ENCODE results near the gene CDK11A.
"Not testable (repeated sequence)": the region's sequence is repeated elsewhere in the genome, so short reads cannot be mapped to it uniquely, and the experiment has no call there.

CDK11A gene

DNA sequence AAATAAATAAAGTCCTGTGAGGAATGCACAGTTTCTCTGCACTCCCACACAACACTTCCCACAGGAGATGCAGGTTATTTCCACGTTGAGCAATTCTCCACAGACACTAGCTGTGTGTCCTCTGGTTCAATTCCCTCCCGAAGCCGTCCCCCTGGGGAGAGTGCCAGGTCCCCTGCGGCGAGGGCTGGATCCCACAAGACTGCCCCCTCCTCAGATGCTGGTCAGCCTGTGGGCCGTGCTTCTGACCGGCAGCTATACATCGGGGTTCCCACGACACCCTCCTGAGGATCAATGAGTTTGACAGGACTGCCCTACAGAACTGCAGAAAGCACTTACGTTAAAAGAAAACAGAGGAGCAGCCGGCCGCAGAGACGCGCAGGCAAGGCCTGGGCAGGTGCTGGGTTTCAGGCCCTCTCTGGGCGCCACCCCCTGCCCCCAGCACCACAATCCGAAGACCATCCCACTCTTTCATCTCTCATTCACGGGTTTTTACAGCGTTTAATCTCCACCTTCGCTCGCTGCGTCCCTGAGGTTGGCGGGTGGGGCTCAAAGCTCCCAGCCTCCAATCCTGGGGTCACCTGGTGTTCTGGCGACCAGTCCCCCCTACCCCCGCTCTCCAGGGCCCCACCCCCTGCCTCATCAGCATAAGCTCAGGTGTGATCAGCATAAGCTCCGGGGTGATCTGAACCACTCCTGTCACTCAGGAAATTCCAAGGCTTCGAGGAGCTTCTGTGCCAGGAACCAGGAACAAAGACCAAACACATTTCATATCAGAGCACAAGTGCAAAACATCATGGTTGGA, 40.9 kb downstream of the CDK11A start:
- no peak for DNase-seq (ENCODE audit: low spot score)

DNA sequence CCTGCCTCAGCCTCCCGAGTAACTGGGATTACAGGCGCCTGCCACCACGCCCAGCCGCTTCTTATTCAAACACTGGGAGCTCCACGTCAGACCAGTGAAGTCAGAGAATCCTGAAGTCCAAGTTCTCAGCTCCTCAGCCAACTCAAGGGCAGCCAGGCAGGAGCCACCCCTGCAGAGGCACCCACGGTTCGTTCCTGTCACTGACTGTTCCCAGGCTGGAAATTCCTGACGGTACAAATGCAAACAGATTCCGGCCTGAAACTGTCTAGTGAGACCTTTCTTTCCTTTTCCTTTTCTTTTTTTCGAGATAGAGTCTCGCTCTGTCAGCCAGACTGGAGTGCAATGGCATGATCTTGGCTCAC, 43.3 kb downstream of the CDK11A start:
- no peak for DNase-seq (ENCODE audit: low spot score)

DNA sequence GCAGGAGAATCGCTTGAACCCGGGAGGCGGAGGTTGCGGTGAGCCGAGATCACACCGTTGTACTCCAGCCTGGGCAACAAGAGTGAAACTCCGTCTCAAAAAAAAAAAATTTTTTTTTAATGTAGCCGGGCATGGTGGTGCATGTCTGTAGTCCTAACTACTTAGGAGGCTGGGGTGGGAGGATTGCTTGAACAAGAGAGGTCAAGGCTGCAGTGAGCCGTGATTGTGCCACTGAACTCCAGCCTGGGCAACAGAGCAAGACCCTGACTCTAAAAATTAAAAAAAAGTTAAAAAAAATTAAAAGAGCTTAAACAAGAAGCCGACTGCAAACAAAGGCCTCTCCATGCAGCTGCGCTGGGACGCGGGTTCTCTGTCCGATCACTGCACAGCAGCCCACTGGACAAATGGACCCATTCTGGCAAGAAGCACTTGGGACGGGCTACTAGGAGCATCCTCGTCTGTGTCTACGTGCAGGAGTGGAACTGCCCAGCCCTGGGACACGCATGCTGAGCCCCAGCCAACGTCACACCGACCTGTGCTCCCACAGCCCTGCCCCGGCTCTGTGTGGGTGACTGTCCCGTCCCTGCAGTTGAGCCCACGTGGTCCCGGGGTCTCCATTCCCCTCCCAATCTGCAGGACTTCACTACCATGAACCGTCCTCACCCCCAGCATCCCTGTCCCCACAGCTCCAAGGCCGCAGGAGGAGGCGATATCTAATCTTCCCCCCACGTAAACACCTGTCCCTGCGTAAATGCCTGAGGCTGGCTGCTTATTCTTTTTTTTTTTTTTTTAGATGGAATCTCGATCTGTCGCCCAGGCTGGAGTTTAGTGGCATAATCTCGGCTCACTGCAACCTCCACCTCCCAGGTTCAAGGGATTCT, 43.9 kb downstream of the CDK11A start:
- no peak for DNase-seq (ENCODE audit: low spot score)

DNA sequence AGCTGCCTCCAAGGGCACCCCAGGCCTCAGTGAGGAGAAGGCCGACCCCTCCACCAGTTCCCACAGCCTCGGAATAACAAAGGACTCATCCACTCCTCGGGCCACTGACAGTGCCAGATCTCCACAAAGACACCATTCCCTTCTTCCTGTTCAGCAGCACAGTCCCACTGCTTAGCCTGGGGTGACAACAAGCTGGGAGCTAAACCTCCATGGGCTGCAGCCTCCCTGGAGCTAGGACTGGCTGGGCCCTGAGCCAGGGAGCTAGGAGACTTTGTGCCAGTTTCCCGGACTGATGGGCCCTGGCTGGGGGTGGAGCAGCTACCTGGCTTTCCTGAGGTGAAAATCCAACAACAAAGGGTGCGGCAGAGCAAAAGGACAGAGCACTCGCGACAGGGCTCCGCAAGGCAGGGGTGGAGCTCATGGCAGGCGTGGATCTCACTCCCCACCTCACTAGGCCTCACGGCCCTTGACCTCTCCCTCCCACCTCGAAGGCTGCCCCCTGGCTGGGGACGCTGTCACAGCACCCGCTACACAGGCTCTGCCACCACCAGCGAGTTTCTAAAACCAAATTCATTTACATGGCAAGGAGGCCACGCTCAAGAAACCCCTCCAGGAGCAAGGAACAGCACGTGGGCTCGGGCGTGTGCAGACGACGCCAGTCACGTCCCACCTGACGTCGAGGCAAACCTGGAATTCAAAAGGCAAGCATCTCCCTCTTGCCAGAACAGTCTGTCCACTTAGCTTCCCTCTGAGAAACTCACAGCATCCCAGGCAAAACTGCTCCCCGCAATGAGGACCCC, 45.4 kb downstream of the CDK11A start:
- DNase-seq (ENCODE audit: low spot score): no peak

DNA sequence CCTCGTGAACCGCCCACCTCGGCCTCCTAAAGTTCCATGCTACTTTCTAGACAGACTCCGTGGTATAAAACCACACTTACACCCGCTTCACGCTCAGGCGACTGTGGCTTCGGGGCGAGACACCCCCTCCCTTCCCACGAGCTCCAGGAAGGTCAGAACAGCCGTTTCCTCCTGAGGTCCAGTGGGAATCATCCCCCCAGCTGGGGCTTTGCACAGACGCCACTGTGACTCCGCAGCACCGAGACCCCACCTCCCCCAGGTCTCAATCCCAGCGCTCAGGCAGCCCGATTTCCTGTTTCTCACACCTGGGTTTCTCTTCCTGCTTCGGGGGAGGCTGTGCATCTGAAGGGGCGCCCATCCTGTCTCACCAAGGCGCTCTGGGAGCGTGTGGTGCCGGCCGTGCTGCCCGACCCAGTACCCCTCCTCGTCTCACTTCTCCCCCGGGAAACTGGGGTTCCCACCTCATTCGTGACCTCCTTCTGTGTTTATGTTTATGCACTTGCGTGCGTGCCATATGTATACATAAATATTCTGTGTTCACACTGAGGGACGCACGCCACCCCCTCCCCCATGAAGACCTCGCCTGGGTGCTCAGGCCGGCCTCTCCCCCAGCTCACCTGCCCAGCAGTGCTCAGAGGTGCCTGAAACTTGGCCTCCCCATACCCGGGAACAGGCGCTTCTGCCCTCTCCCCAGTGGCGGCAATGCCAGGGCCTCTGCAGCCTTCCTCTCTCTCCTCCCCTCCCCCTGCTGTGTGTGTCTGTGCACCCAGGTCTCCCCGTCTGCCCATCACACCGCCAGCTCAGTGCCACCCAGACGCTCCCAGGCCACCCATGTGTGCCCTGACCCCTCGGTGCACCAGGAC, 46.2 kb downstream of the CDK11A start:
- no peak for DNase-seq (ENCODE audit: low spot score)

DNA sequence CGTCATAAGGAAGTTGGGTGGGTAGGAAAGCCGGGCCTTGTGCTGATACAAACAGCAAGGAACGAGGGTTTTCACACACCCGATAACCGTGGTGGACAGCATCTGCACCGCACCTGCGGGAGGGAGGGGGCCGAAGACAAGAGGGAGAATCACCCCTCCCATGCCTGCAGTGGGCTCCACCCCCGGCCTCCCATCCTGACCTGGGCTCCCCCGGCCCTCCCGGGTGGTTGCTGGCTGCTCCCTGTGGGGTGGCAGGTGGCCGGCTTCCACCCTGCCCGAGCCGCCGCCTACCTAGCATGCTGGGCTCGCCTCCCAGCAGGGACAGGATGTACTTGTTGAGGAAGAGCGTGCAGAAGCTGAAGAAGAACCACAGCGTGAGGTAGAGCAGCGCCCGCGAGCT, 48.1 kb downstream of the CDK11A start:
- not testable (repeated sequence) for DNase-seq (ENCODE audit: low spot score)

DNA sequence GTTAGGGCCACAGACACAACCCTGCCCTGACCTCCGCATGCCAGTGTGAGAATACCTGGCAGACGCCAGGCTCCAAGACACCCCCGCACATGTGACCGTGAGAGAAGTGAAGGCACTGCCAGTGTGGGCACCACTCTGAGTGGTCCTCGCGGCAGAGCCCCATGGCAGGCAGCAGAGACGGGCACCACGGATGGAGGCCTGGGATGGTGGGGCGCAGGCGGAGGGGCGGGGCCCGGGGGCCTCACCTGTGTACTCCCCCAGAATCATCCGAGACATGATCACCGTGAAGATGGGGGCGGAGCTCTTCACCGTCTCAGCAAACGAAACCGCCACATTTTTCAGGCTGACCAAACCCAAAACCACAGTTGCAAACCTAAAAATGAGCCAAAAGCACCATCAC, 48.9 kb downstream of the CDK11A start:
- not testable (repeated sequence) for DNase-seq (ENCODE audit: low spot score)

DNA sequence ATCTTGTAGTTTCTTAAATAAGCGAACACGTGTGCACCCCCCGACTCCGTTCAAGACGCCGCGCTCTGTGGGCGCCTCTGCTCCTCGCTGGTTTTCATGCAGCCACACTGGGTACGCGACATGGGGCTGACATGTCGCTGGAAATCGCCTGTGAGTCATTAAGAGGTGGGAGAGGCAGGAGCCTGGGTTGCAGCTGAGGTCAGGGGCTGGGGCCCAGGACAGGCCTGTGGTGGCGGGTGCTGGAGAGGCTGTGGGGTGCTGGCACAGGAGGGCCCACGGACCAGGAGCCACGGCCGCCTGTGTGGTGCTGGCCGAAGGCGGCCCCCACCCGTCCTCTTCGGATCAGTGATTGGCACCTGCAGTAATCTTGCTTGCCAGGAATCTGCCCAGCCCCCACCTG, 49.4 kb downstream of the CDK11A start:
- not testable (repeated sequence) for DNase-seq (ENCODE audit: low spot score)

DNA sequence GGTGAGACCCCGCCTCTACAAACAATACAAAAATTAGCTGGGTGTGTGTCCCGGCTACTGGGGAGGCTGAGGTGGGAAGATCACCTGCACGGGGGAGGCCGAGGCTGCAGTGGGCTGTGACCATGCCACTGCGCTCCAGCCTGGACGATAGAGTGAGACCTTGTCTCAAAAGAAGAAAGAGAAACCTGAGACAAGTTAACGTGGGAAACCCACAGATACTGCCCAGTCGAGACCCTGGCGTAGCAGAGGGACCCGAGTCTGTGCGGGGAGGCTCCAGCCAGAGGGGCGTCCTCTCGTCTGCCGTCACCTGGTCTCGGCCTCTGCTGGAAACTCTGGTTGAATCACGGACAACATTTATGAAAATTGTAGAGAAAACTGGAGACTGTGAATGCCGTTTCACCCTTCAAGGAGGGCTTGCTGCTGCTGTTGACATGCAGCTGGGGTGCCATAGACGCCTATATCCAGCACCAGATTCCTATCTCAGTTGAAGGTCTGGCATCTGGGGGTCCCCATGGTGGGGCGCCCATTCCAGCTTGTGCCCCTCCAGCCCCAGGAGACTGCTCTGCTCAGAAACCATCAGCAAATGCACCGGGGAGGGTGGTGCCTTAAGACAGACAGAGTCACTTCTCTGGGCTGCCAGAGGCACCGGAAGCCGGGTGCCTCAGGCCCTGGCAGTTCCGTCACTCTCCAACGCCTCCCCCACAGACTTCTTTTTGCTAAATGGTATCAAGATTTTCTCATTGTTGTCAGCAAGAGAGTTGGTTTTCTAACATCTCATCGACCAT, 51.8 kb downstream of the CDK11A start:
- no peak for DNase-seq (ENCODE audit: low spot score)

DNA sequence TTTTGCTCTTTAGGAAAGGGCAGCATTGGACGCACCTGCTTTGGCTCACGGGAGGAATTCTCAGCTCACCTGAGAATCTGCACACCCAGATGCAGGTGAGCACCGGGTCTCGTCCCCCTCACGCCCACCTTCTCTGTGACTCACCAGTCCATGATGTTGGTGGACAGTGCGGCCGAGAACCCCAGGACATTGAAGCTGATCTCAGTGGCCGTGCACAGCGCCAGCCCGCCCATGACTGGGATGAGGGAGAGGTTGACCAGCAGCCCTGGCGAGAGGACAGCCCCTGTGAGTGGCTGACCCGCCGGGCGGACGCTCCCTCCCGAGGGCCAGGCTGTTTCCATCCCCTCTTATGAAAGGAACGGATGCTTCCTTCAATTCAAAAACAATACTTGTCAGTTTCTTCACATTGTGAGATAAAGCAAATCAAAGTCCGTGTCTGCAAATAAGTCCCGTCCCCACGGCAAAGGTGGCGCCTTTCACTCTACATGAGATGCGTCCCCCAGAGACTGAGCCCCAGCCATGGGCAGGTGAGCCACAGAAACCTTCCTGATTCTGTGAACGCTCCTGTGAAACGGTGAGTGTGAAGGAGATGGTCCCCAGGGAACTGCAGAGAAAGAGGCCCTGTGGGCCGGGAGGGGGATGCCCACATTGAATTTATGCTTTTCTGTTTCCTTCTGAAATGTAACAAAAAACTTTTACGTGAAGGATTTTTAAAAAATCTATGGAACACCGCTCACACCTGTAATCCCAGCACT, 52.6 kb downstream of the CDK11A start:
- no peak for DNase-seq (ENCODE audit: low spot score)

DNA sequence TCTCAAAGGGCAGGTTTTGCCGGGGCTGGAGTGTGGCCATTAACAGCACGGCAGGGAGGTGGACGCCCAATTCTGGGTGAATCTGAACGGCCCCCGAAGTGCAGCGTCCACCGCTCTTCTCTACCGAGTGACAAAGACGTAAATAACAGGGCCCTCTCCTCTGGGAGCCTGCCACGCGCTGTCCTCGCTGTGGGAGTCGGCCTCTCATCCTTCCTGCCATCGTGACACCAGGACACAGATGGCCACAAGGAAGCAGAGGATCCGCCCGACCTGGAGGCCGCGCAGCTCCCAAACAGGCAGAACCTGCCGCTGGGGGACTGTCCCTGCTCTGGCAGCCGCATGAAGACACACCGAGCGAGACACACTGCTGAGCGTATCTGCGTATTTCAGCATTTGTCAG, 53.3 kb downstream of the CDK11A start:
- DNase-seq (ENCODE audit: low spot score): no peak

DNA sequence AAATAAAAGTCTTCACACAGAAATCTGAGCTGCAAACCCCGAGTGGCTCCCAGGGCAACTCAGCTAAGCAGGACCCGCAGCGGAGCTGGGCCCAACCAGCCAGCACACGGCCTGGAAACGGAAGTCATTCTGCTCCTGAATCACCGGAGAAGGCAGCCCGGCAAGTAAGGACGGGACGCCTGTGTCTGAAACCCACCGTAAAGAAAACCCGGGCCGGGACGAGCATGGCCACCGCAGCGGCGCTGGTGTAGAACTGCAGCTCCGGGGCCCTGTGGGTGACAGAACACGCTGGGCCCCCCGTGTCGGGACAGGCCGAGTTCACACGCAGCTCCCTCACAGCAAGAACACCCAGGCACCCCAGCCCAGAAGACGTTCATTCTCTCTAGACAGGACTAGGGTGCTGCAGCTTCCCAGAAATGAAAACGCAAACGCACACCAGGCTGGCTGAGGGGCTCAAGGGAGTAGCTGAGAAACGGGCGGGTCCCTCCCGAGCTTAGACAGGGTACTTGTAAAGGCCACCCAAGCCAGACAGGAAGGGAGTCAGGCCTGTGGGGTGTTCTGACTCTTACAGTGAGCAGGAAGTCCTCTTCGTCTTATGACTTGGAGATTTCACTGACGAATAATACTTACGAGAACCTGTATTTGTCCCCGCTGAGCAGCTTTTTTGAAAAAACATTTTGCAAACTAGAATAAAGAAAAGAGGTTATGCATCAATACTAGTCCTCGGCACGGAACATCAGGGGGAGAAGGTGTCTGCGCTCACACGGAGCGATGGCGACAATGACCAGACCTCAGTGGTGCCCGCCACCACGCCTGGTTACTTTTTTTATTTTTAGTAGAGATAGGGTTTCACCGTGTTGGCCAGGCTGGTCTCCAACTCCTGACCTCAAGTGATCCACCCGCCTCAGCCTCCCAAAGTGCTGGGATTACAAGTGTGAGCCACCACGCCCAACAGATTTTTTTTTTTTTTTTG, 54.4 kb downstream of the CDK11A start:
- no peak for DNase-seq (ENCODE audit: low spot score)

DNA sequence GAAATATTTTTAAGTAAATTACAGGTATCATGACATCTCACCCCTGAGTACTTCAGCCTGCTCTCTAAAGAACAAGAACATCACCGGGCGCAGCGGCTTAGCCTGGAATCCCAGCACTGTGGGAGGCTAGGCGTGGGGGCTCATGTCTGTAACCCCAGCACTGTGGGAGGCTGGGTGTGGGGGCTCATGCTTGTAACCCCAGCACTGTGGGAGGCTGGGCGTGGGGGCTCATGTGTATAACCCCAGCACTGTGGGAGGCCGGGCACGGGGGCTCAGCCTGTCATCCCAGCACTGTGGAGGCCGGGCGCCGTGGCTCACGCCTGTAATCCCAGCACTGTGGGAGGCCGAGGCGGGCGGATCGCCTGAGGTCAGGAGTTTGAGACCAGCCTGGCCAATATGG, 57.6 kb downstream of the CDK11A start:
- DNase-seq (ENCODE audit: low spot score): no peak

DNA sequence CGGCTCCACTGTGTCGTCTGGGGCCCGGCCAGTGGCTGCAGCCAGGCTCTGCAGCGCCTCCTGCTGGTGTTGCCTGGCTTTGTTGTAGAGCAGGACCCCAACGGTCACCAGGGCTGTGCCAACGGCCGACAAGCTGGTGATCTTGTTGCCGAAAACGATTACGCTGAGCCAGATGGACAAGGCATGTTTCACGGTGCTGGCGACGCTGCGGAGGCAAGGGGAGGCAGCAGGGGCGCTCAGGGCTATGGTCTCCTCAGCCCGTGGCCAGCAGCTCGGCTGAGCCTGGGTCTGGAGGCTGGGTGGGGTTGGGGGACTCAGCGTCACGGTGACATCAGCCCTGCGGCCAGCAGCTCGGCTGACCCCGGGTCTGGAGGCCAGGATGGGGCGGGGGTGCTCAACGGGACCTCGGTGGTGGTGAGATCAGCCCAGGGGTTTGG, 58.3 kb downstream of the CDK11A start:
- peak; percentile 42 for DNase-seq (ENCODE audit: low spot score)

DNA sequence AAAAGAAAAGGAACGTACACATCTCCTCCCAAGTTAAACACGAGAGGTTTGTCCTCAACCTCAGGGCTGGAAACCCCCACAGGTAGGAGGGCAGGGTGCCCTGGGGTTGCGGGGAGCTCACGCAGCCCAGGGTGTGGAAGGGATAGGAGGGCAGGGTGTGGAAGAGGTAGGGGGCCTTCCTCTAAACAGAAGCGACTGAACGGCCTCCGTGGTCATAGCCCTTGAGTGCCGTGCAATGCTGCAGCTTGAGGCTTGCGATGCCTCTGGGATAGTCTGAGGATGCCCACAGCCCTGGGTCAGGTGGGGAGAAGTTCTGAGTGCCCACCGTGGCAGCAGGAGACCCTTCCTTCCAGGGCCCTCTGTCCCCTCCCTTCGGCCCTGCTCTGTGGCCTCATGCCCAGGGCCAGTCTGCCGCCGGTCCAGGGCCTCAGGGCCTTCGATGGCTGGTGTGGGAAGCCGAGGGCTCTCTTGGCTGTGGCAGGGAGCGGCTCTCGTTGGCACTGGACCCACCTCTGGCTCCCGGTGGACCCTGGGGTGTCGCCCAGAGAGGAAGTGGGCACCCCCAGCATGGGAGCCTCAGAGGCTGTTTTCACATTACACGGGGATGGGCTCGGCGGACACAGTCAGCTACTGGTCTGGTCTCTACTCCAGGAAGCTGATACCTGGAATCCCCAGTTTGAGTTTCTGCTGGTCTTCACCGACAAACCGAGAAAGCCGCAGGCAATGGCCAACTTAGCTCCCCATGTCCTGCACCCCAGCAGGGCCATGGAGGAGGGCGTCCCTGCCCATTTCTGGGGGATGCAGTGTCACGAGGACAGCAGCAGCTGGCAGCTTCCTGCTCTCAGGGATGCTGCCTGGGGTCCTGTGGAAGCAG, 59.0 kb downstream of the CDK11A start:
- no peak for DNase-seq (ENCODE audit: low spot score)

DNA sequence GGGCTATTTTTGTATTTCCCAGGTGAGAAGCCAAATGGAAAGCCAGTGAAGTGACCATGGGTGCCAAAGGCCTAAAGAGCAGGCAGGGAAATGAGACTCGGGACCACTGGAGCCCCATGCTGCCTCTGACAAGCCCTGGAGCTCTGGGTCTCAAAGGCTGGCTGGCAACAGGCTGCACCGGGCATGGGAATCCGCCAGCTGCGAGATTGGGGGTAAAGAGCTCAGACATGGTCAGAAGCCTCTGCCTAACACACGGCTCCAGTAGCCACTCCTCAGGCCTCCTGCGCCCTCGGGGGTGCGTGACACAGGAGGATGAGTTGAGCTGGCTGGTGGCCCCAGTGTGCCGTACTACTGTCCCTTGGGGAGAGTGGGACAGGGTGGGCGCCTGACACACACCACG, 59.8 kb downstream of the CDK11A start:
- DNase-seq (ENCODE audit: low spot score): not testable (repeated sequence)

DNA sequence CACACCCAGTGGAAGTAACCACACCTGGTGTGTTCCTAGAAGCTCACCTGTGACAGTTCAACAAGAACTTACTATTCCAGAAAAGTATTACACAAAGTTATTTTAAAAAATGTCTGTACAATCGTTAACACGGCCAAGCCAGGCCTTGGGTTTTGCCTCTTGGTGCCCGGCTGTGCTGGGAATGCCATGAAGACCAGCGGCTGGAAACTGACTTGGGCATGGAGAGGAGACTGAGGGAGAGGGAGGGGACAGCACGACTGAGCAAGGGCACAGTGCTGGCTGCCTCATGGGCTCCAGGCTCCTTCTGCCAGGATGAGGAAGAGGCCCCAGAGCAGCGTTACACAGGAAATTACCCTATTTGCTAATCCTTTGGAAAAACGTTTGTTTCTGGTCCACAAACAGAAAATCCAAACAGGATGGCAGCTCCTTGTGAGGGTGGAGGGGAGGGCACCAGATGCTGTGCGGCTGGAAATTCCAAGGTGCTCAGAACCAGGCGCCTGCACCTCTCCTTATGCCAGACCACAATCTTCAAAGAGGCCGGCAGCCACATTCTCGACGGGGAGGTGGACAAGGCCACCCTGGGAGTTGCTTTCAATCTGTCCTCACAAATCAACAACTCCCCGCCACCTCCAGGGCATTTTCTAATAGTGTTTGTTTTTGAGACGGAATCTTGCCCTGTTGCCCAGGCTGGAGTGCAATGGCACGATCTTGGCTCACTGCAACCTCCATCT, 61.2 kb downstream of the CDK11A start:
- DNase-seq (ENCODE audit: low spot score): not testable (repeated sequence)

Data from hematopoietic multipotent progenitor cell treated with erythropoietin and hydrocortisone succinate and interleukin-3 and kit ligand, for 17 days (in vitro differentiated cells).